HCT116 (cell line): ENCODE results near the gene PTPN7. TPM values are rescaled to one million over a fixed set of nuclear protein-coding genes. Genes with fewer than 3 reads are reported as not detected.

ENCODE experiments used
- ATAC-seq: fragments of 200-7000 bp; cut with Tn5 transposase; 2 replicates; pipeline ENCODE4 v1.9.1; 2020; ENCODE audit warnings: mild to moderate bottlenecking, moderate library complexity
- BruUV-seq: library from RNA; stranded (reverse); fragments of 400-500 nt; replicated peaks from 2 replicates; lab custom pipeline; 2021; lab: Mats Ljungman, UMichigan
- CTCF ChIA-PET: fragments of 300-600 bp; sonication (Branson Sonifier 250); formaldehyde crosslinking; loops from one replicate; lab custom pipeline; 2021; ENCODE audit warnings: antibody characterized with exemption; lab: Charles Lee
- POLR2A ChIA-PET: fragments of 300-600, 350-600 bp; sonication (Branson Sonifier 250); formaldehyde crosslinking; loops from one replicate; lab custom pipeline; 2021; ENCODE audit warnings: antibody characterized with exemption; lab: Charles Lee
- RAD21 ChIA-PET, 2 experiments: fragments of 300-600 bp; sonication (Branson Sonifier 250); formaldehyde crosslinking; loops; one replicate each; lab custom pipeline; 2023; ENCODE audit warnings: low total read pairs in 2 of 2; ENCODE audit not compliant: uncharacterized antibody in 2 of 2, unreplicated experiment in 2 of 2, low non-redundant PET in 1 of 2; lab: Charles Lee
- DNase-seq: peaks from one replicate; pipeline ENCODE4 v3.0.0-alpha.2; 2010; ENCODE audit warnings: low read depth, low spot score
- H2AFZ ChIP-seq: fragments of 200-600 bp; shearing (Covaris generic), sonication (generic); 2 replicates; pipeline ENCODE4 v1.6.1; 2017; ENCODE audit warnings: low read depth, mixed run types, mixed read lengths, antibody characterized with exemption, low read length; ENCODE audit not compliant: poor library complexity, severe bottlenecking
- H3K27ac ChIP-seq: 2 replicates; pipeline ENCODE4 v1.5.1; 2012; ENCODE audit warnings: low read depth, low read length
- H3K27me3 ChIP-seq: fragments of 200-600 bp; sonication (generic); 2 replicates; pipeline ENCODE4 v1.6.1; 2016; ENCODE audit warnings: mixed run types, low read length, mixed read lengths; ENCODE audit not compliant: insufficient read depth
- H3K36me3 ChIP-seq, 2 experiments: fragments of 200-500 bp in 1 of 2; fragments of 200-600 bp in 1 of 2; sonication (Bioruptor generic) in 1 of 2; sonication (generic) in 1 of 2; 2 replicates each; pipeline versions ENCODE4 v1.5.1 to v1.6.1; 2014 to 2016; ENCODE audit warnings: low read length in 2 of 2, inconsistent platforms in 1 of 2, mixed read lengths in 1 of 2, mixed run types in 1 of 2; ENCODE audit not compliant: insufficient read depth in 2 of 2, control insufficient read depth in 1 of 2
- H3K4me1 ChIP-seq, 2 experiments: fragments of 200-600 bp in 1 of 2; sonication (generic) in 1 of 2; 2 replicates each; pipeline versions ENCODE4 v1.5.1 to v1.6.1; 2012 to 2017; ENCODE audit warnings: low read length in 2 of 2, inconsistent platforms in 1 of 2, mild to moderate bottlenecking in 1 of 2, mixed read lengths in 1 of 2, mixed run types in 1 of 2, moderate library complexity in 1 of 2; ENCODE audit not compliant: insufficient read depth in 2 of 2, control insufficient read depth in 1 of 2
- H3K4me2 ChIP-seq: fragments of 200-600 bp; sonication (generic); 2 replicates; pipeline ENCODE4 v1.6.1; 2017; ENCODE audit warnings: mixed run types, low read length, mixed read lengths
- H3K4me3 ChIP-seq, 2 experiments: fragments of 200-600 bp in 1 of 2; sonication (generic) in 1 of 2; replicated peaks in 1 of 2; 2 replicates each; pipeline ENCODE4 v1.5.1; 2011 to 2016; ENCODE audit warnings: low read length in 2 of 2, control low read depth in 1 of 2, low read depth in 1 of 2, mild to moderate bottlenecking in 1 of 2, mixed read lengths in 1 of 2, mixed run types in 1 of 2
- H3K79me2 ChIP-seq: fragments of 200-600 bp; sonication (generic); 2 replicates; pipeline ENCODE4 v1.6.1; 2017; ENCODE audit warnings: mild to moderate bottlenecking, mixed run types, low read length, moderate library complexity, mixed read lengths; ENCODE audit not compliant: insufficient read depth
- H3K9ac ChIP-seq: fragments of 200-600 bp; sonication (generic); 2 replicates; pipeline ENCODE4 v1.6.1; 2016; ENCODE audit warnings: low read length, mixed read lengths
- H3K9me2 ChIP-seq: fragments of 200-600 bp; sonication (generic), shearing (Covaris generic); 2 replicates; pipeline ENCODE4 v1.6.1; 2017; ENCODE audit warnings: mixed run types, mild to moderate bottlenecking, moderate library complexity; ENCODE audit not compliant: insufficient read depth
- H3K9me3 ChIP-seq, 2 experiments: fragments of 200-500 bp in 1 of 2; fragments of 200-600 bp in 1 of 2; sonication (Bioruptor generic) in 1 of 2; sonication (generic) in 1 of 2; 2 replicates each; pipeline ENCODE4 v1.6.1; 2014 to 2017; ENCODE audit warnings: low read length in 2 of 2, mixed read lengths in 2 of 2, inconsistent platforms in 1 of 2, low read depth in 1 of 2, mild to moderate bottlenecking in 1 of 2, mixed run types in 1 of 2, moderate library complexity in 1 of 2; ENCODE audit not compliant: control insufficient read depth in 1 of 2, insufficient read depth in 1 of 2
- H4K20me1 ChIP-seq: fragments of 200-600 bp; sonication (generic), shearing (Covaris generic); 2 replicates; pipeline ENCODE4 v1.6.1; 2017; ENCODE audit warnings: mixed run types, mild to moderate bottlenecking, moderate library complexity; ENCODE audit not compliant: insufficient read depth
- CBX3 ChIP-seq: IDR thresholded peaks from 2 replicates; pipeline ENCODE4 v1.6.1; 2012; ENCODE audit warnings: low read depth
- CEBPB ChIP-seq: IDR thresholded peaks from 2 replicates; pipeline ENCODE4 v1.6.1; 2012; ENCODE audit warnings: low read depth
- EGR1 ChIP-seq: IDR thresholded peaks from 2 replicates; pipeline ENCODE4 v1.6.1; 2012; ENCODE audit warnings: low read depth
- ELF1 ChIP-seq: IDR thresholded peaks from 2 replicates; pipeline ENCODE4 v1.6.1; 2012; ENCODE audit warnings: low read depth, borderline replicate concordance
- FOSL1 ChIP-seq: IDR thresholded peaks from 2 replicates; pipeline ENCODE4 v1.6.1; 2012; ENCODE audit warnings: low read depth
- JUND ChIP-seq: IDR thresholded peaks from 2 replicates; pipeline ENCODE4 v1.6.1; 2012
- POLR2A ChIP-seq: IDR thresholded peaks from 2 replicates; pipeline ENCODE4 v1.7.0; 2011; ENCODE audit warnings: borderline replicate concordance; ENCODE audit not compliant: insufficient read depth, insufficient read length; ENCODE audit errors: extremely low read depth
- POLR2AphosphoS5 ChIP-seq: IDR thresholded peaks from 2 replicates; pipeline ENCODE4 v1.6.1; 2011; ENCODE audit warnings: mild to moderate bottlenecking, low read depth, low read length, moderate library complexity
- RAD21 ChIP-seq: IDR thresholded peaks from 2 replicates; pipeline ENCODE4 v1.6.1; 2012; ENCODE audit warnings: low read depth, mild to moderate bottlenecking
- SP1 ChIP-seq: IDR thresholded peaks from 2 replicates; pipeline ENCODE4 v1.6.1; 2012; ENCODE audit warnings: low read depth
- SRF ChIP-seq: IDR thresholded peaks from 2 replicates; pipeline ENCODE4 v1.6.1; 2012; ENCODE audit warnings: low read depth
- TCF7L2 ChIP-seq: IDR thresholded peaks from 2 replicates; pipeline ENCODE4 v1.7.0; 2011; ENCODE audit warnings: borderline replicate concordance, inconsistent platforms; ENCODE audit not compliant: insufficient read depth, insufficient read length; ENCODE audit errors: extremely low read depth
- YY1 ChIP-seq: IDR thresholded peaks from 2 replicates; pipeline ENCODE4 v1.6.1; 2011; ENCODE audit warnings: low read length, low read depth, moderate library complexity, mild to moderate bottlenecking; ENCODE audit not compliant: insufficient replicate concordance; ENCODE audit errors: extremely low read depth
- ZFX ChIP-seq: fragments of 450-650 bp; IDR thresholded peaks from 2 replicates; pipeline ENCODE4 v1.6.1; 2017
- ZNF274 ChIP-seq: fragments of 200-500 bp; sonication (Bioruptor generic); IDR thresholded peaks from 2 replicates; pipeline ENCODE4 v1.6.1; 2014; ENCODE audit warnings: mild to moderate bottlenecking, low read depth, low read length, inconsistent platforms
- intact Hi-C: fragments of 100-400 bp; cut with micrococcal nuclease; formaldehyde crosslinking; loops from 2 replicates; pipeline ENCODE4 v1.10.0; 2022
- total RNA-seq: library from RNA; stranded (reverse); gene quantifications from one replicate; pipeline ENCODE4 v1.2.1, GENCODE V29; 2021; ENCODE audit not compliant: unreplicated experiment
- TF ChIP-seq, protein P1 (sequence below): IDR thresholded peaks from 2 replicates; pipeline ENCODE4 v1.6.1; 2012; ENCODE audit warnings: low read depth
- TF ChIP-seq, protein P2 (sequence below): IDR thresholded peaks from 2 replicates; pipeline ENCODE4 v1.6.1; 2012
- TF ChIP-seq, protein P3 (sequence below): IDR thresholded peaks from 2 replicates; pipeline ENCODE4 v1.6.1; 2012
- TF ChIP-seq, protein P4 (sequence below), 3 experiments: fragments of 200-600 bp in 1 of 3; sonication (generic) in 1 of 3; IDR thresholded peaks in 2 of 3; conservative IDR thresholded peaks in 1 of 3; 2 replicates each; pipeline ENCODE4 v1.5.1; 2012 to 2017; ENCODE audit warnings: low read depth in 2 of 3, low read length in 2 of 3, antibody characterized with exemption in 1 of 3, borderline replicate concordance in 1 of 3, control low read depth in 1 of 3, mild to moderate bottlenecking in 1 of 3, mixed read lengths in 1 of 3, mixed run types in 1 of 3, moderate library complexity in 1 of 3; ENCODE audit not compliant: insufficient read depth in 1 of 3
- TF ChIP-seq, protein P5 (sequence below): IDR thresholded peaks from 2 replicates; pipeline ENCODE4 v1.6.1; 2011; ENCODE audit warnings: mild to moderate bottlenecking, low read length, moderate library complexity; ENCODE audit not compliant: insufficient replicate concordance; ENCODE audit errors: extremely low read depth

PTPN7 gene
- total RNA-seq, 1 experiment from 2014 or later: 0.76 TPM

DNA sequence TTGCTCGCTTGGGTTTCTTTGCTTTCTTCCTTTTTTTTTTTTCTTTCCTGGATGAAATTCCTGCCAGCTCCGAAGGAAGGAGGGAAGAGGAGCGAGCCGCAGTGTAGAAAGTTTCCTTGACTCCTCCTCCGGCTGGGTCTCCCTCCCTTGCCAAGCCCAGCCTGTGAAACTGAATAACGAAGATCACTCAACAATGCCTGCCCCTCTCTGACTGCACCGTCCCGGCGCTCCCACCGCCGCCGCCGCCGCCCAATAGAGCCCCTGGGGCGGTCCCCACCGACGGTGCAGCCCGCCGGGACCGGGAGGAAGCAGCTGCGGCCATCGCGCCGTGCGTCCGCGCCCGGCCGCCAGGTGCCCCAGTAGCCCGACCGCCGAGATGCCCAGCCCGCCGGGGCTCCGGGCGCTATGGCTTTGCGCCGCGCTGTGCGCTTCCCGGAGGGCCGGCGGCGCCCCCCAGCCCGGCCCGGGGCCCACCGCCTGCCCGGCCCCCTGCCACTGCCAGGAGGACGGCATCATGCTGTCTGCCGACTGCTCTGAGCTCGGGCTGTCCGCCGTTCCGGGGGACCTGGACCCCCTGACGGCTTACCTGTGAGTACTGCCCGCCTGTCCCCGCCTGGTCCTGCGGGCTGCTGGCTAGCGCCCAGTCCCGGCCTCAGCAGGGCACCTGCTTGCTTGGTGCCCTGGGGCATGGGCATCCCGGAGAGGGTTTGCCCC is 33.4 kb upstream of the PTPN7 start, which contains the start of gene LGR6:
LGR6 (plus strand) TSS at position 186 of the 714 bp plus-strand sequence; CDS start at position 377, 191 bp downstream.
- intact Hi-C loops: loop anchor here (1.0 to 5.0 kb wide), 2 partner anchors 44 to 122 kb away; no protein-coding TSS in a partner anchor
- ChIA-PET RAD21 (no interaction called here), POLR2A (no interaction called here)

More for the DNA sequence above, 33.4 kb upstream of the PTPN7 start, which contains the start of gene LGR6:
- Histone ChIP-seq H3K9me2 (no peaks in the 10 kb centered on the region), H4K20me1 (no peaks in the 10 kb centered on the region), H3K4me3 (no peak within 1 kb of the TSS), H3K36me3 (no peaks in the 10 kb centered on the region), H3K79me2 (no peaks in the 10 kb centered on the region), H2AFZ (no peak within 1 kb of the TSS), H3K27ac (no peak within 1 kb of the TSS), H3K9me3 (no peaks in the 10 kb centered on the region), H3K9ac (no peak within 1 kb of the TSS), H3K27me3 (no peaks in the 10 kb centered on the region; the same call in 1 of the 2 replicates), H3K4me2 (no peak within 1 kb of the TSS), H3K4me1 (peaks cover 2 to 3% of the 10 kb centered on the region in 2 experiments; a peak in 3 of 4 replicates)
- CTCF ChIA-PET: interaction anchor here (1.0 to 1.8 kb wide), 5 partner anchors 39 to 406 kb away, joined by 3 to 36 read pairs (median 7); no protein-coding TSS in a partner anchor
- DNase-seq: no peak
- no peak for ATAC-seq
- no TSS peak for BruUV-seq
- TF ChIP-seq TCF7L2 (no peak), CEBPB (no peak), JUND (no peak), CBX3 (no peak), FOSL1 (no peak), ZNF274 (no peak), EGR1 (no peak), ELF1 (no peak), ZFX (no peak), SRF (no peak), POLR2A (no peak), YY1 (no peak), POLR2AphosphoS5 (no peak), SP1 (no peak), RAD21 (no peak)
- TF ChIP-seq, protein P1, sequence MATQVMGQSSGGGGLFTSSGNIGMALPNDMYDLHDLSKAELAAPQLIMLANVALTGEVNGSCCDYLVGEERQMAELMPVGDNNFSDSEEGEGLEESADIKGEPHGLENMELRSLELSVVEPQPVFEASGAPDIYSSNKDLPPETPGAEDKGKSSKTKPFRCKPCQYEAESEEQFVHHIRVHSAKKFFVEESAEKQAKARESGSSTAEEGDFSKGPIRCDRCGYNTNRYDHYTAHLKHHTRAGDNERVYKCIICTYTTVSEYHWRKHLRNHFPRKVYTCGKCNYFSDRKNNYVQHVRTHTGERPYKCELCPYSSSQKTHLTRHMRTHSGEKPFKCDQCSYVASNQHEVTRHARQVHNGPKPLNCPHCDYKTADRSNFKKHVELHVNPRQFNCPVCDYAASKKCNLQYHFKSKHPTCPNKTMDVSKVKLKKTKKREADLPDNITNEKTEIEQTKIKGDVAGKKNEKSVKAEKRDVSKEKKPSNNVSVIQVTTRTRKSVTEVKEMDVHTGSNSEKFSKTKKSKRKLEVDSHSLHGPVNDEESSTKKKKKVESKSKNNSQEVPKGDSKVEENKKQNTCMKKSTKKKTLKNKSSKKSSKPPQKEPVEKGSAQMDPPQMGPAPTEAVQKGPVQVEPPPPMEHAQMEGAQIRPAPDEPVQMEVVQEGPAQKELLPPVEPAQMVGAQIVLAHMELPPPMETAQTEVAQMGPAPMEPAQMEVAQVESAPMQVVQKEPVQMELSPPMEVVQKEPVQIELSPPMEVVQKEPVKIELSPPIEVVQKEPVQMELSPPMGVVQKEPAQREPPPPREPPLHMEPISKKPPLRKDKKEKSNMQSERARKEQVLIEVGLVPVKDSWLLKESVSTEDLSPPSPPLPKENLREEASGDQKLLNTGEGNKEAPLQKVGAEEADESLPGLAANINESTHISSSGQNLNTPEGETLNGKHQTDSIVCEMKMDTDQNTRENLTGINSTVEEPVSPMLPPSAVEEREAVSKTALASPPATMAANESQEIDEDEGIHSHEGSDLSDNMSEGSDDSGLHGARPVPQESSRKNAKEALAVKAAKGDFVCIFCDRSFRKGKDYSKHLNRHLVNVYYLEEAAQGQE: no peak
- TF ChIP-seq, protein P2, sequence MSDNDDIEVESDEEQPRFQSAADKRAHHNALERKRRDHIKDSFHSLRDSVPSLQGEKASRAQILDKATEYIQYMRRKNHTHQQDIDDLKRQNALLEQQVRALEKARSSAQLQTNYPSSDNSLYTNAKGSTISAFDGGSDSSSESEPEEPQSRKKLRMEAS: no peak
- TF ChIP-seq, protein P3, sequence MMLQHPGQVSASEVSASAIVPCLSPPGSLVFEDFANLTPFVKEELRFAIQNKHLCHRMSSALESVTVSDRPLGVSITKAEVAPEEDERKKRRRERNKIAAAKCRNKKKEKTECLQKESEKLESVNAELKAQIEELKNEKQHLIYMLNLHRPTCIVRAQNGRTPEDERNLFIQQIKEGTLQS: no peak
- TF ChIP-seq, protein P4, sequence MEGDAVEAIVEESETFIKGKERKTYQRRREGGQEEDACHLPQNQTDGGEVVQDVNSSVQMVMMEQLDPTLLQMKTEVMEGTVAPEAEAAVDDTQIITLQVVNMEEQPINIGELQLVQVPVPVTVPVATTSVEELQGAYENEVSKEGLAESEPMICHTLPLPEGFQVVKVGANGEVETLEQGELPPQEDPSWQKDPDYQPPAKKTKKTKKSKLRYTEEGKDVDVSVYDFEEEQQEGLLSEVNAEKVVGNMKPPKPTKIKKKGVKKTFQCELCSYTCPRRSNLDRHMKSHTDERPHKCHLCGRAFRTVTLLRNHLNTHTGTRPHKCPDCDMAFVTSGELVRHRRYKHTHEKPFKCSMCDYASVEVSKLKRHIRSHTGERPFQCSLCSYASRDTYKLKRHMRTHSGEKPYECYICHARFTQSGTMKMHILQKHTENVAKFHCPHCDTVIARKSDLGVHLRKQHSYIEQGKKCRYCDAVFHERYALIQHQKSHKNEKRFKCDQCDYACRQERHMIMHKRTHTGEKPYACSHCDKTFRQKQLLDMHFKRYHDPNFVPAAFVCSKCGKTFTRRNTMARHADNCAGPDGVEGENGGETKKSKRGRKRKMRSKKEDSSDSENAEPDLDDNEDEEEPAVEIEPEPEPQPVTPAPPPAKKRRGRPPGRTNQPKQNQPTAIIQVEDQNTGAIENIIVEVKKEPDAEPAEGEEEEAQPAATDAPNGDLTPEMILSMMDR (IDR thresholded peaks at IDR 0.05 in 2 of 3, conservative IDR thresholded peaks at IDR 0.05 in 1 of 3; ENCODE audit: borderline replicate concordance in 1 of 3, insufficient read depth in 1 of 3, low read depth in 2 of 3, low read length in 2 of 3): no peak
- TF ChIP-seq, protein P5, sequence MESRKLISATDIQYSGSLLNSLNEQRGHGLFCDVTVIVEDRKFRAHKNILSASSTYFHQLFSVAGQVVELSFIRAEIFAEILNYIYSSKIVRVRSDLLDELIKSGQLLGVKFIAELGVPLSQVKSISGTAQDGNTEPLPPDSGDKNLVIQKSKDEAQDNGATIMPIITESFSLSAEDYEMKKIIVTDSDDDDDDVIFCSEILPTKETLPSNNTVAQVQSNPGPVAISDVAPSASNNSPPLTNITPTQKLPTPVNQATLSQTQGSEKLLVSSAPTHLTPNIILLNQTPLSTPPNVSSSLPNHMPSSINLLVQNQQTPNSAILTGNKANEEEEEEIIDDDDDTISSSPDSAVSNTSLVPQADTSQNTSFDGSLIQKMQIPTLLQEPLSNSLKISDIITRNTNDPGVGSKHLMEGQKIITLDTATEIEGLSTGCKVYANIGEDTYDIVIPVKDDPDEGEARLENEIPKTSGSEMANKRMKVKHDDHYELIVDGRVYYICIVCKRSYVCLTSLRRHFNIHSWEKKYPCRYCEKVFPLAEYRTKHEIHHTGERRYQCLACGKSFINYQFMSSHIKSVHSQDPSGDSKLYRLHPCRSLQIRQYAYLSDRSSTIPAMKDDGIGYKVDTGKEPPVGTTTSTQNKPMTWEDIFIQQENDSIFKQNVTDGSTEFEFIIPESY: no peak
